Thyroid gland (tissue), 4 donors: ENCODE data around the gene LLGL1. TPM values are rescaled to one million over a fixed set of nuclear protein-coding genes. Genes with fewer than 3 reads are reported as not detected.
A peak's percentile ranks its signal among the peaks of the same experiment; 100 is the strongest.

Source experiments
- DNase-seq, 2 donors: peaks; one replicate each; pipeline ENCODE4 v3.0.0-alpha.2; 2019
- H3K27ac ChIP-seq, 3 donors: fragments of 200-600 bp; sonication (generic); 1 replicate in 2 of 3; 2 replicates in 1 of 3; pipeline ENCODE4 v1.5.1; 2016 to 2019; ENCODE audit warnings: mild to moderate bottlenecking in 1 of 3, moderate library complexity in 1 of 3
- H3K27me3 ChIP-seq: fragments of 200-600 bp; sonication (generic); one replicate; pipeline ENCODE4 v1.5.1; 2019
- H3K36me3 ChIP-seq, 2 donors: fragments of 200-600 bp; sonication (generic); one replicate each; pipeline ENCODE4 v1.5.1; 2016 to 2019
- H3K4me1 ChIP-seq, 2 donors: fragments of 200-600 bp; sonication (generic); one replicate each; pipeline ENCODE4 v1.5.1; 2017 to 2019
- H3K4me3 ChIP-seq, 3 donors: fragments of 200-600 bp; sonication (generic); replicated peaks in 1 of 3; 1 replicate in 2 of 3; 2 replicates in 1 of 3; pipeline ENCODE4 v1.5.1; 2016; ENCODE audit warnings: mild to moderate bottlenecking in 1 of 3
- H3K9me3 ChIP-seq: fragments of 200-600 bp; sonication (generic); one replicate; pipeline ENCODE4 v1.5.1; 2017
- CTCF ChIP-seq, 6 experiments: fragments of 200-600 bp in 3 of 6; fragments of 450-650 bp in 3 of 6; sonication (generic) in 3 of 6; IDR thresholded peaks; one replicate each; pipeline ENCODE4 v1.5.1; 2016 to 2019; ENCODE audit warnings: antibody characterized with exemption in 6 of 6, mild to moderate bottlenecking in 2 of 6, inconsistent platforms in 1 of 6, moderate library complexity in 1 of 6
- POLR2A ChIP-seq, 2 donors: fragments of 450-650 bp; IDR thresholded peaks; one replicate each; pipeline ENCODE4 v1.6.1; 2017; ENCODE audit warnings: antibody characterized with exemption in 2 of 2, mild to moderate bottlenecking in 2 of 2, moderate library complexity in 1 of 2
- WGBS, 2 donors: methylation state at CpG; one replicate each; pipeline ENCODE4 v1.1.5; 2017; 5-methylcytosine and 5-hydroxymethylcytosine counted together
- intact Hi-C: fragments of 100-400 bp; cut with DNase I; formaldehyde crosslinking; loops from one replicate; pipeline ENCODE4 v1.15.1; 2023
- total RNA-seq, 4 donors: library from RNA; depleted of rRNA; stranded (reverse); fragments of >200 nt; gene quantifications; one replicate each; pipeline ENCODE4 v1.2.3, GENCODE V29; 2016

LLGL1 gene
- total RNA-seq, 4 donors from 2014 or later, result 14.5 to 19.4 (median 17.5) TPM

- intact Hi-C loops, result no loop called here
- TF ChIP-seq CTCF (IDR thresholded peaks at IDR 0.05), result no peak
- Histone ChIP-seq H3K27me3 (no peaks in the 10 kb centered on the region), H3K36me3 (peaks cover 19 to 21% of the 10 kb centered on the region in 2 donors), H3K4me3 (no peak overlapping the region), H3K4me1 (no peaks in the 10 kb centered on the region), H3K27ac (no peak overlapping the region), H3K9me3 (no peaks in the 10 kb centered on the region)
- WGBS, 2 donors, result 88 to 89% methylated on average over 28 of the region's 28 CpGs
- DNase-seq, result no peak
Observed at GRCh38 chr17:18241229-18241871, 15.9 kb downstream of the LLGL1 start.

GRCh38 chr17:18245038-18245776 is 19.8 kb downstream of the LLGL1 start:
- intact Hi-C loops, result no loop called here
- TF ChIP-seq CTCF (IDR thresholded peaks at IDR 0.05), result no peak
- no peak for TF ChIP-seq POLR2A (IDR thresholded peaks at IDR 0.05)
- no peak for DNase-seq
- 91 to 93% methylated on average over 14 to 20 of the region's 21 CpGs for WGBS, 2 donors
- no peaks in the 10 kb centered on the region for H3K9me3 ChIP-seq
- no peak overlapping the region for H3K4me3 ChIP-seq
- H3K36me3 ChIP-seq, result peaks cover 45 to 48% of the 10 kb centered on the region in 2 donors
- no peaks in the 10 kb centered on the region for H3K27me3 ChIP-seq
- H3K4me1 ChIP-seq, result no peaks in the 10 kb centered on the region
- no peak overlapping the region for H3K27ac ChIP-seq

GRCh38 chr17:18246109-18246725 is 20.8 kb downstream of the LLGL1 start:
- no peaks in the 10 kb centered on the region for H3K9me3 ChIP-seq
- WGBS, 2 donors, result 78 to 91% methylated on average over 6 to 20 of the region's 24 CpGs
- TF ChIP-seq CTCF (IDR thresholded peaks at IDR 0.05), result no peak
- no peak for TF ChIP-seq POLR2A (IDR thresholded peaks at IDR 0.05)
- no peak overlapping the region for H3K4me3 ChIP-seq
- no peak overlapping the region for H3K27ac ChIP-seq
- no peak for DNase-seq
- H3K27me3 ChIP-seq, result no peaks in the 10 kb centered on the region
- intact Hi-C loops, result no loop called here
- peaks cover 55 to 57% of the 10 kb centered on the region in 2 donors for H3K36me3 ChIP-seq
- H3K4me1 ChIP-seq, result no peaks in the 10 kb centered on the region

GRCh38 chr17:18246880-18247612 is 21.6 kb downstream of the LLGL1 start:
- Histone ChIP-seq H3K9me3 (no peaks in the 10 kb centered on the region), H3K27me3 (no peaks in the 10 kb centered on the region), H3K4me3 (no peak overlapping the region), H3K27ac (no peak overlapping the region), H3K36me3 (peaks cover 64 to 66% of the 10 kb centered on the region in 2 donors), H3K4me1 (no peaks in the 10 kb centered on the region)
- DNase-seq, result peak; percentile 66 to 83
- TF ChIP-seq CTCF (IDR thresholded peaks at IDR 0.05) (no peak), POLR2A (IDR thresholded peaks at IDR 0.05) (no peak)
- 33 to 56% methylated on average over 14 to 37 of the region's 46 CpGs for WGBS, 2 donors
- intact Hi-C loops, result no loop called here
